ENCODE measurements around the gene LRIT3. TPM values are rescaled to one million over a fixed set of nuclear protein-coding genes. Genes with fewer than 3 reads are reported as not detected.

The LRIT3 gene
- total and polyA plus RNA-seq, 4 donors = 0.03 to 0.08 (median 0.07) TPM; not detected in 1

GRCh38 chr4:109801895-109802319, 46.0 kb upstream of the LRIT3 start, which contains the start of gene CFI:
CFI (minus strand) TSS chr4:109801999; CDS start chr4:109801971, 28 bp downstream.
- Histone ChIP-seq H3K4me3 (ENCODE audit: low read depth in 1 of 3, low read length in 3 of 3) (peak within 1 kb of the TSS; percentile 78 to 92 (median 80)), H3K27me3 (ENCODE audit: control insufficient read depth in 4 of 4, insufficient read depth in 4 of 4, low read length in 3 of 4) (no peaks in the 10 kb centered on the region), H3K36me3 (ENCODE audit: control insufficient read depth in 4 of 4, insufficient read depth in 3 of 4, low read depth in 1 of 4, low read length in 3 of 4) (peaks cover 0 to 2% (median 0%) of the 10 kb centered on the region in 4 donors), H3K27ac (ENCODE audit: low read depth in 1 of 2, low read length in 2 of 2) (peak within 1 kb of the TSS; percentile 68 to 77), H3K9ac (ENCODE audit: low read depth in 1 of 2, low read length in 2 of 2) (peak within 1 kb of the TSS; percentile 91 to 93), H3K9me3 (ENCODE audit: control insufficient read depth in 4 of 4, low read length in 3 of 4) (no peaks in the 10 kb centered on the region), H3K4me1 (ENCODE audit: control insufficient read depth in 4 of 4, insufficient read depth in 4 of 4, low read length in 3 of 4) (peaks cover 2 to 19% (median 12%) of the 10 kb centered on the region in 4 donors)
- TF ChIP-seq TAF1 (conservative IDR thresholded peaks at IDR 0.05) (peak; percentile 22), RXRA (IDR thresholded peaks at IDR 0.05) (peak; percentile 43 to 67), HNF4G (IDR thresholded peaks at IDR 0.05) (peak; percentile 27), MAX (IDR thresholded peaks at IDR 0.05) (peak; percentile 22), ZBTB33 (IDR thresholded peaks at IDR 0.05) (peak; percentile 71), YY1 (IDR thresholded peaks at IDR 0.05) (peak; percentile 89), GABPA (IDR thresholded peaks at IDR 0.05 in 1 of 2, conservative IDR thresholded peaks at IDR 0.05 in 1 of 2) (peak in 1 of 2 donors; percentile 50), FOXA2 (IDR thresholded peaks at IDR 0.05) (no peak), FOXA1 (IDR thresholded peaks at IDR 0.05) (no peak), RAD21 (IDR thresholded peaks at IDR 0.05) (peak; percentile 31 to 45), NR2F2 (IDR thresholded peaks at IDR 0.05) (no peak), JUND (IDR thresholded peaks at IDR 0.05) (peak; percentile 41 to 49), SP1 (IDR thresholded peaks at IDR 0.05) (peak; percentile 69), EGR1 (IDR thresholded peaks at IDR 0.05; ENCODE audit: low read depth in 2 of 2) (no peak), HNF4A (conservative IDR thresholded peaks at IDR 0.05) (peak; percentile 82 to 83), ATF3 (IDR thresholded peaks at IDR 0.05) (peak; percentile 68)
- TF ChIP-seq, protein P1, sequence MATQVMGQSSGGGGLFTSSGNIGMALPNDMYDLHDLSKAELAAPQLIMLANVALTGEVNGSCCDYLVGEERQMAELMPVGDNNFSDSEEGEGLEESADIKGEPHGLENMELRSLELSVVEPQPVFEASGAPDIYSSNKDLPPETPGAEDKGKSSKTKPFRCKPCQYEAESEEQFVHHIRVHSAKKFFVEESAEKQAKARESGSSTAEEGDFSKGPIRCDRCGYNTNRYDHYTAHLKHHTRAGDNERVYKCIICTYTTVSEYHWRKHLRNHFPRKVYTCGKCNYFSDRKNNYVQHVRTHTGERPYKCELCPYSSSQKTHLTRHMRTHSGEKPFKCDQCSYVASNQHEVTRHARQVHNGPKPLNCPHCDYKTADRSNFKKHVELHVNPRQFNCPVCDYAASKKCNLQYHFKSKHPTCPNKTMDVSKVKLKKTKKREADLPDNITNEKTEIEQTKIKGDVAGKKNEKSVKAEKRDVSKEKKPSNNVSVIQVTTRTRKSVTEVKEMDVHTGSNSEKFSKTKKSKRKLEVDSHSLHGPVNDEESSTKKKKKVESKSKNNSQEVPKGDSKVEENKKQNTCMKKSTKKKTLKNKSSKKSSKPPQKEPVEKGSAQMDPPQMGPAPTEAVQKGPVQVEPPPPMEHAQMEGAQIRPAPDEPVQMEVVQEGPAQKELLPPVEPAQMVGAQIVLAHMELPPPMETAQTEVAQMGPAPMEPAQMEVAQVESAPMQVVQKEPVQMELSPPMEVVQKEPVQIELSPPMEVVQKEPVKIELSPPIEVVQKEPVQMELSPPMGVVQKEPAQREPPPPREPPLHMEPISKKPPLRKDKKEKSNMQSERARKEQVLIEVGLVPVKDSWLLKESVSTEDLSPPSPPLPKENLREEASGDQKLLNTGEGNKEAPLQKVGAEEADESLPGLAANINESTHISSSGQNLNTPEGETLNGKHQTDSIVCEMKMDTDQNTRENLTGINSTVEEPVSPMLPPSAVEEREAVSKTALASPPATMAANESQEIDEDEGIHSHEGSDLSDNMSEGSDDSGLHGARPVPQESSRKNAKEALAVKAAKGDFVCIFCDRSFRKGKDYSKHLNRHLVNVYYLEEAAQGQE (IDR thresholded peaks at IDR 0.05) = peak; percentile 23
- TF ChIP-seq, protein P2, sequence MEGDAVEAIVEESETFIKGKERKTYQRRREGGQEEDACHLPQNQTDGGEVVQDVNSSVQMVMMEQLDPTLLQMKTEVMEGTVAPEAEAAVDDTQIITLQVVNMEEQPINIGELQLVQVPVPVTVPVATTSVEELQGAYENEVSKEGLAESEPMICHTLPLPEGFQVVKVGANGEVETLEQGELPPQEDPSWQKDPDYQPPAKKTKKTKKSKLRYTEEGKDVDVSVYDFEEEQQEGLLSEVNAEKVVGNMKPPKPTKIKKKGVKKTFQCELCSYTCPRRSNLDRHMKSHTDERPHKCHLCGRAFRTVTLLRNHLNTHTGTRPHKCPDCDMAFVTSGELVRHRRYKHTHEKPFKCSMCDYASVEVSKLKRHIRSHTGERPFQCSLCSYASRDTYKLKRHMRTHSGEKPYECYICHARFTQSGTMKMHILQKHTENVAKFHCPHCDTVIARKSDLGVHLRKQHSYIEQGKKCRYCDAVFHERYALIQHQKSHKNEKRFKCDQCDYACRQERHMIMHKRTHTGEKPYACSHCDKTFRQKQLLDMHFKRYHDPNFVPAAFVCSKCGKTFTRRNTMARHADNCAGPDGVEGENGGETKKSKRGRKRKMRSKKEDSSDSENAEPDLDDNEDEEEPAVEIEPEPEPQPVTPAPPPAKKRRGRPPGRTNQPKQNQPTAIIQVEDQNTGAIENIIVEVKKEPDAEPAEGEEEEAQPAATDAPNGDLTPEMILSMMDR (IDR thresholded peaks at IDR 0.05; ENCODE audit: low read depth, low read length, missing input control) = no peak
- DNase-seq (ENCODE audit: low spot score) = no peak
- 13% methylated on average over 2 of the region's 2 CpGs for WGBS

Data from liver (tissue), 9 donors.